GM10847 (cell line): ENCODE data around the gene ZMIZ1.

Experiments
- POLR2A ChIP-seq: IDR thresholded peaks from 2 replicates; pipeline ENCODE4 v1.6.1; 2011; ENCODE audit not compliant: insufficient read length; ENCODE audit errors: extremely low read depth

Gene ZMIZ1

DNA sequence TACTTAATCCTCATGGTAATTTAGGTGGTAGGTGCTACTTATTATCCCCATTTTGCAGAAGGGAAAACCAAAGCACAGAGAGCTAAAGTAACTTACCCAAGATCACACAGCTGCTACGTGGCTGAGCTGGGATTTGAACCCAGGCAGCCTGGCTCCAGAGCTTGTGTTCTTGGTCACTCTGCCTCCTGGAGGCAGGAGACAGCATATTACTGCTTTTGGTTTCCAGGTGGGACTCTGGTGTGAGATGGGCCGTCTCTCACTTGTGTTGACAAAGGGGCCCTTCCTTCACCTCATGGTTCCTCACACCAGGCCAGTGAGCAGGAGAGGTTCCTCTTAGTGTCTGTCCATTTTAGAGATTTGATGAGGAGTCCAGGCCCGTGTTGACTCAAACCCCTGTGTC, 198.7 kb downstream of the ZMIZ1 start:
- TF ChIP-seq POLR2A: no peak

DNA sequence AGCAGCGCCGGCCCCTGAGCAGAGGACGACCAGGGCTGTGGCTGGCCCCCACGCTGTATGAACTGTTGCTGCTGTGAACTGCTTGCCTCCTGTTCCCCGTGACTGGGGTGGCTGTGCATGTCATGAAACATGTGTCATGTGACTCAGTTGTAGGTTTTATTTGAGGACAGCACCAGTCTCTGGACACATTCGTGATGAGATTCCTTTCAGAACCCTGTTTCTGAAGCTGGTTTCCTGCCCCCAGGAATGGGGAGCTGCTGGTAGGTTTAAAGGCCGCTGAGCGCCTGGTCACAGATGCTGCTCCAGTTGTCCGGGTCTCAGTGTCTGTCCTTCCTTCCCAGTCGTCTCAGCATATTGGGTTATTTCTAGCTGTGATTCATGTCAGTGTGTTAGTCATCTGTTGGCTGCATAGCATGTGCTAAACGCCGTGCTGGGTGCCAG, 199.4 kb downstream of the ZMIZ1 start:
- TF ChIP-seq POLR2A: no peak

DNA sequence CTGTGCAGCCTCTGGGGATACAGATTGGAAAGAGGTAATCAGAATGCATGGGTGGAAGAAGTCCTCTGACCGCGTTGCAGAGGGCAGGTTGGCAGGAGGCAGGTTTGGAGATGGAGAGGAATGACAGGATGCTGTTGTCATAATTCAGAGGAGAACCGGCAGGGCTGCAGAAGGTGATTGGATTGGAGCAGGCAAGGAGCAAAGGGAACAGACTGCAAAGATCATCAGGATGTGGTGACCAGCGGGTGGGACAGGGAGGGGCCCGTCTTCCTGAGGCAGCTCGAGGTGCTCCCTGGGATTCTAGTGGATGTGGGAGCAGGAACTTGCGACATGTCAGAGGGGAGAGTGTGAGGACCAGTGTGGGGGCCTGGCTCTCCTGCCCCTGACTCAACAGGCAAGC, 200.0 kb downstream of the ZMIZ1 start:
- TF ChIP-seq POLR2A: no peak

DNA sequence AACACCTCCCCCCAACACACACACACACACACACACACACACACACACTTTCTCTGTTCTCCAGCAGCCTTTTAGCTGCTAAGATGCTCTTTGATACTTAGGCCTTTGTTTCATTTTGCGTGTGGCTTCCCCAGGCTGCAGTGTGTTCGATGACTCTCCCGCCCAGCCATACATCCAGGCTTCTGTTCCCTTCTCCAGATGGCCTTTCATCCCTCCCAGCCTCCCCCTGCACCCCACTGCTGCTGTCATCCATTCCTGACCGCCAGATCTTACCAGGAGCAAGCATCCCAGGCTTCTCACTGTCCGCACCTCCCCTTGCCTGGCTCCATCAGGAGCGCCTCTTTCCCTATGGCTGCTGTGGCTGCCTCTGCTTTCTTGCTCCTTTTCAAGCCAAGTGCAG, 200.7 kb downstream of the ZMIZ1 start:
- TF ChIP-seq POLR2A: no peak

DNA sequence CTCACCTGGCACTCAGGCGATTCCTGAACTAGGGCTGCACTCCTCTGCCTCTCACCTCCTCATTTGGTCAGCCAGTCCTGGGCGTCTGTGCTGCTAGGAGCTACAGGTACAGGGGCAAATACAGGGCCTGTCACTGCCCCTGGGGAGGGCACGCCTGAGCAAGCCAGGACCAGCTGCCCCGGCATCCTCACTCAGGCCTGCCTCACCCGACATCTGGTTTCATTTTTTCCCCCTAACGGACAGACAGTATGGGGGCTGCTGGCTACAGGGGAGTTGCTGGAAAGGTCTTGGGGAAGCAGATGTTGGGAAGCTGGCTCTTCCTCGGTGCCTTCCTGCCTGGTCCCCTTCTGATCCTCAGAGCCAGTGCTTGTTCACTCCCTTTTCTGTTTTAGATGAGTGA, 201.2 kb downstream of the ZMIZ1 start:
- no peak for TF ChIP-seq POLR2A

DNA sequence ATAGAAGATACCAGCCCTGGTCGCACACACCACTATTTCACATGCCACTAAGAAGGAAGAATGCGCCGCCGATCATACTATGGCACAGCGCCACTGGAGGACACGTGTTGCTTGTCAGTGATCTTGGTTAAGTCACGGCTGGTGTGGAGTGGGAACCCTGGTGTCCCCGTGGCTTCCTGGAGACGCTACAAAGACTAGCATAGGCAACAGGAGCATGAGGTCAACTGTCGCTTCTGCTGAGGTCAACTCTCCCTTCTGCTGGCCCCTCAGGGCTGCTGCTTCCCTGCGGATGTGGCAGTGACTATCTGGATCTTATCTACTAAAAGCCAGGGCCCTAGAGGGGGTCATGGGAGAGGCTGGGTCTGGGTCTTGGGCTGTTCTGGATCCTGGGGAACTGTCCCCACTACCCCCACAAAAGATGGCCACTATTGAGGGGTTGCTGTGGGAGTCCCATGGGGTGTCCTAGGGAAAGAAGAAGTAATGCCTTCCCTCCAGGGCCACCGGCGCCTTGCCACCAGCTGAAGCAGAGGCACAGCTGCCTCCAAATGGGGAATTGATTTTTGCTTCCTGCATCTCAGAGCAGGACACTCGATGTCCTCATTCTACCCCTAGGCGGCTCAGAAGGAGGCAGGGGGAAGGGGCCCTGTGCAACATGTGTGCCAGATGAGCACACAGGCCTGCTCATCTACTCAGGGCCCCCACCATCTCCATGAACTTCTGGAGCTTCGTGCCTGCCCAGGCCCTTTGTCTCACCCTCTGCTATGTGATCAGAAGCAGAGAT, 201.9 kb downstream of the ZMIZ1 start:
- TF ChIP-seq POLR2A: no peak

DNA sequence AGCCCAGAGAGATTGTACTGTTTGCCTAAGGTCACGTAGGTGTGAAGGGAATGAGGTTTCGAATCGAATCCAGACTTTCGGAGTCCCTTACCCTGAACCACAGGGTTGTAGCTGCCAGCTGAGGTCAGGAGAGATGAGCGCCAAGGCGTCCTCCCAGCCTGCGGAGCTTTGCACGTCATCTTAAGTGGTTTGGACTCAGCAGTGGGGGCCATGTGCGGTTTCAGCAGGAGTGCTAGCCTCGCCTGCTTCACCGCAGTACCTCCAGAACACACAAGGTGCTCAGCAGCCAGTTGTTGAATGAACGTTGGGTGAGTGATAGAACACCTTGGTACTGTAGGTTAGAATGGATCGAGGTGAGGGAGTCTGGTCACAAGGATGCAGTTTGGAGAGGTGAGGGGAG, 203.6 kb downstream of the ZMIZ1 start:
- TF ChIP-seq POLR2A: no peak

DNA sequence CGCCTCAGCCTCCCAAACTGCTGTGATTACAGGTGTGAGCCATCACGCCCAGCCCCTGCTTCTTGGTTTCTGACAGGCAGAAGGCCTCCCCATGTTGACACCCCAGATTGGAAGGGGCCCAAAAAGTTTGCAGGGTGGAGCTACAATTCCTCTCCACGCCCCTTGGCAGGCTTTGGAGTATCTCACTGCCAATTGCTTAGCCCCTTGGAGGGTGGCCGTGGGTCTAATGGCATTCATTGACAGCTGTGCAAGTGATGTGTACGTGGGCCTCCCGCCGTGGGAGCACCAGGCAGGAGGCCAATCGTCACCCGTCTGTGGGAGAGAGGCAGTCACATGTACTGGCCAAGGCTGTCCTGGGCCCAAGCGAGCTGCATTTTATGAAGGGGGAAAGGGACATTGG, 204.8 kb downstream of the ZMIZ1 start:
- TF ChIP-seq POLR2A: no peak

DNA sequence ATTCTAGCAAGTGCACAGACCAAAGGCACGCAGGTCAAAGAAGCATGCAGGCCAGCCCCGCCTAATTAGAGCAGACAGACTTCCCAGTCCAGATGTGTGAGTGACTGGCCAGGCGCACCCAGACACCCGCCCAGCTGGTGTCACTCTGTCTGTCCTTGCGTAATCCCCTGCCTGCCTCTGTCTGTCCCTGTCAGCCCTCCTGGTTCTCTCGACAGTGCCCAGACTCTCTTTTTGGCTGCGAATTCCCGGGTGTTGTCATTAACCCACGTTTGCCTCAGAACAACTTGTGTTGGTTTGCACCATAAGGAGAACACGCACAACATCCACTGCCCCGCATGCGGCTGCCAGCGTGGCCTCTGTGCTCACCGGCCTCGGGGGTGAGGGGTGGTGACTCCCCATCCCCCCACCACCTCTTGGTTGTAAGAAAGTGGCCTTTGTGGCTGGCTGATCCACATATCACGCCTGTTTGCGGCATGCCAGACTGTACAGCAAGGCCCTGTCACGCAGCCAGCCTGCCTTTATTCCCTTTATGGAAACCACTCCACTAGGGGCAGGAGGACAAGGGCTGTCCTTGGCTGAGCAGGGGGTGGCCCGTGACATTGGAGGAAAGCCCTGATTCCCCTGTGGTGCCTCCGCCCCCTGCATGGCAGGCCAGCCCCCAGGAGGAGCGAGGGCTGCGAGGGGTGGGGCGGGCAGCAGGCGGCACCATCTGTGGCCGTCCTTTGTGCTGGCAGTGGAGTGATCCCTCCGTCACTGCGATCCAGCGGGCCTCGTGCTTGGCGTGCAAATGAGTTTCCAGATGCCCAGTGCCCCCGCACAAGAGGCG, 205.7 kb downstream of the ZMIZ1 start:
- TF ChIP-seq POLR2A: no peak

DNA sequence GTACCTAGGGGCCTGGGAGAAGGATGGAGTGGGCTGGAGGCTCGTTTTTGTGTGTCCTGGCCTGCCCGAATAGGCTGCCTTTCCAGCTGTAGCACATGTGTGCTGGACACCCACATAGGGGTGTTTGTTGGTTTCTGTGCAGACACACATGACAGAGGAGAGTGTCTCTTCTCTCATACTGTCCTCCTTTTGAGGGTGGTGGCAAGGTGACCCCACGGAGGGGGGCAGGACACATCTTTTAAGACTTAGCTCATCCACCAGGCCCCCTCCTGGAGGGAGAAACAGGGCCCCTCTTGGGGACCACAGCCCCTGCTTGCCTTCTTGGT, 206.3 kb downstream of the ZMIZ1 start:
- TF ChIP-seq POLR2A: no peak

DNA sequence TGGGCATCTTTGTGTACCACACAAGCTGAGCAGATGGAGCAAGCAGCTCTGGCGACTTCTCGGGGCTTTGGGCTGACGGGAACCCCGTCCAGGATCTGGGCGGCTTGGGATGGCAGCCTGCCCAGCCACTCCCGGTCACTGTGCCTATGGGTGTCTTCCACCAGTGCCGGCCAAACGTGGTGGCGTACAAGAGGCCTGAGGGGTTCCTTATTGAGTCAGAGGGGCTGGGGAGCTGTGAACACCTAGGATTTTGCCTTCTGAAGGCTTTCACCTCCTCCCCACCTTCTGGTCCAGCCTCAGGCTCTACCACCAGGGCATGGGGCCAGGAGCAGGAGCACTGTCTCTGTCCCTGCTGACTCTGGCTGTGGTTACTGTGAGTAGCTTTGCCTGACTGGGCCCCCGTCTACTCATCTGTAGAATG, 206.7 kb downstream of the ZMIZ1 start:
- TF ChIP-seq POLR2A: no peak

DNA sequence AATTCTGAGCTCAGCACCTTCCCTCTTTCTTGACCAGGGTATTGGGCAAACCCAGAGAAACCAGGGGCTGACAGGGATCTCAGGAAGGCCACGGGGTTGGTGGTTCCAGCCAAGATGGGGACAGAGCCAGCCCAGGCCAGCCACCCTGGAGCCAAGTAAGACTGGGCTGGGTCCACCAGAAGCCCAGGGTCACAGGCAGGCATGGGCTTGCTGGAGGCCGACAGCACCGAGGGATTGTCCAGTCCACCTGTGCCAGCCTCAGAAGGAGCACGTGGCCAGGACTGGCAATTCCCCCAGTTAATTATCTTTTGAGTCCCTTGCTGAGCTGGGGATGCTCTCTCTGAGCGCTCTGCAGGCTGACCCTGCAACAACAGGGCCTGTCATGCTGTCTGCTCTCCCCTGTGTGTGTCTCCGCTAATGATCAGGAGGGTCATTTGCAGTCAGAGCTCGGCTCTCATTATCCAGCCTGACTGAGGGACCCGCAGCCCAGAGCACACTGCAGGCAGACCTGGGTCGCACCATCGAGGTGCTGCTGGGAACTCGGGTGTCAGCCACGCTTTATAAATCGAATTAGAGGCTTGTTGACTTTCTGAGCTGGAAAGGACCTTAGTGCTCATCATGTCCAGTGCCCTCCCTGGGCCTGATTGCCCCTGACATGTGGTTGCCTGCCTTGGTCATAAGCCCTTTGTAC, 209.0 kb downstream of the ZMIZ1 start:
- no peak for TF ChIP-seq POLR2A

DNA sequence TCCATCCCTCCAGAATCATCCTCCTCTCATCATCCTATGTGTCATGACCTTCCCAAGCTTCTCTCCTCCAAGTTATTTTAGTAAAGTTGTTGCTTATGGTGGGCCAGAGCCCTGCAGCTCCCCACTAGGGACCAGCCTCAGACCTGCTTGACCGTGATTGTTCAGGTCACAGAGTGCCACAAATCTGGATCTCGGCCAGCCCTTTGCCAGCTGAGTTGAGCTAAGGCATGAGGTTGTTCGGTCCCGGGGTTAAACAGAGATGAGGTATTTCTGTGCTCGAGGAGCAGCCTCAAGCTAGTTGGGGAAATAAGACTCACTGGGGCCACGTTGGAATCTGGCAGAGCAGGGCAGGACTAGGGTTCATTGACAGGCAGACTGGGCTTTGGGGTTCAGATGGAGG, 212.2 kb downstream of the ZMIZ1 start:
- no peak for TF ChIP-seq POLR2A

DNA sequence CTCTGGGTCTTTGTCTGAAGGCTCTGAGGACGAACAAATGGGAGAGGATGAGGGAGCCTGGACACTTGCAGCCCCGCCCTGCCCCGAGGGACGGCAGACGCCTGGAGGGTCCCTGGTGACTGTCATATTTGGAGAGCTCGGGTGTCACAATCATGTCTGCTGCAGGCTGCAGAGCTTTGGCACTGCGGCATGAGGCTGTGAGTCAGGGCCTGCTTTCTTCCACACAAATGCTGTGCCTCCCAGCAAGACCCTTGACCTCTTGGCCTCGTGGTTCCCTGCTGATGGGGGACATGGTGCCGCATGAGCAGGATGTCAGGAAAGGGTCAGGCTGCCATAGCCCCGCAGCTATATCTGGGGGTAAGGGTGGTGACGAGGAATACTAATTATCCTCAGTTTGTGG, 213.6 kb downstream of the ZMIZ1 start:
- TF ChIP-seq POLR2A: no peak

DNA sequence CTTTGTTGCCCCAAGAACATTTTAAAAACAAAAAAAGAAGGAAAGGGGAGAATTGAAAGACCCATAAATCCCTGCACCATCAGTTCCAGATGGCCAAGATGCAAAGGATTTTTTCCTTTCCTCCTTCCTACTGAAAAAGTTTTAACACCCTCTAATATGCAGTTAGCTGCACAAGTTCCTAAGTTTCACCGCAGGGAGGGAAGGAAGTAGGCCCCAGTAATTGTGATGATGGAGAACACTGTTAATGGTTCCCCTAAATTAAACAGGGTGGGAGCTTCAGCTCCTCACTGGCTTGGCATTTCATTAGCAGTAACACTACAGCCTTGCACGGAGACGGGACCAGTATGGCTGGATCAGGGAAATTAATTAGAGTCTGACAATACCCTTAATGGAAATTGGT, 214.8 kb downstream of the ZMIZ1 start:
- TF ChIP-seq POLR2A: no peak
